C4-2B (cell line): ENCODE results near the gene NOS1.

Experiments
- H3K27ac ChIP-seq: fragments of 450-650 bp; 2 replicates; pipeline ENCODE4 v1.5.1; 2017
- CTCF ChIP-seq: fragments of 450-650 bp; conservative IDR thresholded peaks from 2 replicates; pipeline ENCODE4 v1.5.1; 2017; ENCODE audit warnings: mild to moderate bottlenecking
- ZFX ChIP-seq: fragments of 450-650 bp; IDR thresholded peaks from 2 replicates; pipeline ENCODE4 v1.6.1; 2017

NOS1 gene

GRCh38 chr12:117294189-117294603 is 67.2 kb downstream of the NOS1 start:
- no peak overlapping the region for H3K27ac ChIP-seq
- TF ChIP-seq ZFX (no peak), CTCF (no peak)

GRCh38 chr12:117293510-117293909 is 67.9 kb downstream of the NOS1 start:
- no peak overlapping the region for H3K27ac ChIP-seq
- TF ChIP-seq ZFX (no peak), CTCF (no peak)

- no peak overlapping the region for H3K27ac ChIP-seq
- TF ChIP-seq CTCF (no peak), ZFX (no peak)
Observed at GRCh38 chr12:117292688-117293087, 68.7 kb downstream of the NOS1 start.

GRCh38 chr12:117284140-117284539 is 77.3 kb downstream of the NOS1 start:
- TF ChIP-seq ZFX (no peak), CTCF (no peak)
- H3K27ac ChIP-seq = no peak overlapping the region

GRCh38 chr12:117282490-117282889 is 78.9 kb downstream of the NOS1 start:
- no peak overlapping the region for H3K27ac ChIP-seq
- TF ChIP-seq ZFX = no peak
- TF ChIP-seq CTCF = no peak

GRCh38 chr12:117280019-117280680 is 81.3 kb downstream of the NOS1 start:
- H3K27ac ChIP-seq = no peak overlapping the region
- TF ChIP-seq ZFX = no peak
- TF ChIP-seq CTCF = no peak

GRCh38 chr12:117279606-117280005 is 81.8 kb downstream of the NOS1 start:
- H3K27ac ChIP-seq = no peak overlapping the region
- TF ChIP-seq CTCF (no peak), ZFX (no peak)
